Adrenal gland (tissue), 12 donors: Measurements from ENCODE around the gene CHST8. TPM values are rescaled to one million over a fixed set of nuclear protein-coding genes. Genes with fewer than 3 reads are reported as not detected.

ENCODE experiments used
- DNase-seq, 7 donors: peaks; one replicate each; pipeline ENCODE4 v3.0.0-alpha.2; 2019 to 2020
- H3K27ac ChIP-seq, 5 donors: fragments of 200-600 bp; sonication (generic) in 4 of 5; 1 replicate in 3 of 5; 2 replicates in 2 of 5; pipeline versions ENCODE4 v1.5.1 to v1.8.0; 2016 to 2020; ENCODE audit warnings: mild to moderate bottlenecking in 1 of 5
- H3K27me3 ChIP-seq: fragments of 200-600 bp; 2 replicates; pipeline ENCODE4 v1.8.0; 2021
- H3K36me3 ChIP-seq, 2 donors: fragments of 200-600 bp; replicated peaks in 1 of 2; 1 replicate in 1 of 2; 2 replicates in 1 of 2; pipeline versions ENCODE4 v1.5.1 to v1.8.0; 2018 to 2022
- H3K4me1 ChIP-seq, 2 donors: fragments of 200-600 bp; replicated peaks in 1 of 2; 1 replicate in 1 of 2; 2 replicates in 1 of 2; pipeline versions ENCODE4 v1.5.1 to v1.8.0; 2018 to 2021
- H3K4me3 ChIP-seq, 4 donors: fragments of 200-600 bp; sonication (generic) in 3 of 4; one replicate each; pipeline ENCODE4 v1.5.1; 2016 to 2018
- H3K9me3 ChIP-seq, 3 donors: fragments of 200-600 bp; sonication (generic) in 1 of 3; replicated peaks in 1 of 3; 1 replicate in 2 of 3; 2 replicates in 1 of 3; pipeline versions ENCODE4 v1.5.1 to v1.8.0; 2016 to 2021
- CTCF ChIP-seq, 6 experiments: fragments of 450-650 bp in 4 of 6; fragments of 200-600 bp in 2 of 6; sonication (generic) in 1 of 6; IDR thresholded peaks; 1 replicate in 5 of 6; 2 replicates in 1 of 6; pipeline versions ENCODE4 v1.5.1 to v1.8.0; 2016 to 2021; ENCODE audit warnings: antibody characterized with exemption in 6 of 6, mild to moderate bottlenecking in 2 of 6, moderate library complexity in 1 of 6
- POLR2A ChIP-seq, 2 donors: fragments of 450-650 bp; IDR thresholded peaks; one replicate each; pipeline ENCODE4 v1.6.1; 2017; ENCODE audit warnings: antibody characterized with exemption in 2 of 2, mild to moderate bottlenecking in 2 of 2, moderate library complexity in 1 of 2
- WGBS, 4 donors: extraction: QIAGEN DNeasy Blood & Tissue Kit in 2 of 4; methylation state at CpG; one replicate each; pipeline versions ENCODE4 v1.1.5 to v1.1.7; 2013 to 2017; 5-methylcytosine and 5-hydroxymethylcytosine counted together
- intact Hi-C, 2 donors: fragments of 100-400 bp; cut with DNase I; formaldehyde crosslinking; loops; one replicate each; pipeline versions ENCODE4 v1.14.1 to v1.15.0; 2022 to 2023
- polyA plus RNA-seq, 3 donors: library from polyadenylated mRNA; stranded (reverse); fragments of 200-250 nt in 2 of 3; fragments of 350-450 nt in 1 of 3; fragmentation: Illumina TruSeq in 1 of 3; extraction: RNeasy Lipid Tissue Mini Kit (QIAGEN cat#74804) in 1 of 3; gene quantifications; one replicate each; pipeline ENCODE4 v1.2.3, GENCODE V29; 2013 to 2014
- total RNA-seq, 9 donors: library from RNA; depleted of rRNA in 4 of 9; stranded (reverse); fragments of >200 nt in 4 of 9; fragments of 120-200 nt in 1 of 9; fragmentation: NEBNext Ultra II Directional in 1 of 9; extraction: Animal tissue kit (Norgen Biotek cat#: 25700) in 1 of 9; gene quantifications; one replicate each; pipeline versions ENCODE4 v1.1.0 to v1.2.4, GENCODE V29; 2013 to 2023
- donor health status: healthy with polysubstance abuse.
- donor health status: Bipolar disorder and iron deficiency.
- donor health status: DM: yes; HTN: yes; CAD: no.
- donor health status: DM: no; HTN: no; CAD: no.
- donor health status: DM: no; HTN: no; CAD: no.
- donor health status: DM: yes; HTN: yes; CAD: no.

CHST8 gene
- total and polyA plus RNA-seq, 12 donors: 0.06 to 1.9 (median 0.61) TPM; not detected in 4

- TF ChIP-seq POLR2A (IDR thresholded peaks at IDR 0.05) (no peak), CTCF (IDR thresholded peaks at IDR 0.05) (no peak)
- Histone ChIP-seq H3K4me1 (no peaks in the 10 kb centered on the region), H3K36me3 (no peaks in the 10 kb centered on the region), H3K4me3 (no peak overlapping the region), H3K27me3 (no peaks in the 10 kb centered on the region), H3K9me3 (no peaks in the 10 kb centered on the region), H3K27ac (no peak overlapping the region)
- 61 to 69% (median 62%) methylated on average over 12 to 13 of the region's 13 CpGs for whole genome bisulfite sequencing, 4 donors
- peak in 1 of 7 donors; percentile 44 for DNase-seq
- intact Hi-C loops: no loop called here
Measured at GRCh38 chr19:33630880-33631608, 9.3 kb downstream of the CHST8 start.

GRCh38 chr19:33631609-33631973 lies 9.8 kb downstream of the CHST8 start:
- TF ChIP-seq POLR2A (IDR thresholded peaks at IDR 0.05): no peak
- no peak for TF ChIP-seq CTCF (IDR thresholded peaks at IDR 0.05)
- WGBS, 4 donors: 53 to 62% (median 57%) methylated on average over 6 of the region's 6 CpGs
- DNase-seq: peak in 1 of 7 donors; percentile 43
- intact Hi-C loops: no loop called here
- Histone ChIP-seq H3K27ac (no peak overlapping the region), H3K36me3 (no peaks in the 10 kb centered on the region), H3K27me3 (no peaks in the 10 kb centered on the region), H3K4me1 (no peaks in the 10 kb centered on the region), H3K9me3 (no peaks in the 10 kb centered on the region), H3K4me3 (no peak overlapping the region)

GRCh38 chr19:33634361-33635091 lies 12.8 kb downstream of the CHST8 start:
- WGBS, 4 donors: 63 to 69% (median 67%) methylated on average over 13 to 14 of the region's 14 CpGs
- Histone ChIP-seq H3K36me3 (no peaks in the 10 kb centered on the region), H3K9me3 (no peaks in the 10 kb centered on the region), H3K27me3 (no peaks in the 10 kb centered on the region), H3K4me3 (no peak overlapping the region), H3K4me1 (no peaks in the 10 kb centered on the region), H3K27ac (no peak overlapping the region)
- TF ChIP-seq CTCF (IDR thresholded peaks at IDR 0.05) (no peak), POLR2A (IDR thresholded peaks at IDR 0.05) (no peak)
- DNase-seq: no peak
- intact Hi-C loops: no loop called here

GRCh38 chr19:33638167-33639034 lies 16.6 kb downstream of the CHST8 start:
- H3K9me3 ChIP-seq: no peaks in the 10 kb centered on the region
- H3K27me3 ChIP-seq: no peaks in the 10 kb centered on the region
- no peaks in the 10 kb centered on the region for H3K36me3 ChIP-seq
- intact Hi-C loops: no loop called here
- no peak overlapping the region for H3K27ac ChIP-seq
- H3K4me1 ChIP-seq: no peaks in the 10 kb centered on the region
- H3K4me3 ChIP-seq: no peak overlapping the region
- no peak for TF ChIP-seq POLR2A (IDR thresholded peaks at IDR 0.05)
- no peak for TF ChIP-seq CTCF (IDR thresholded peaks at IDR 0.05)
- 15 to 36% (median 19%) methylated on average over 15 of the region's 15 CpGs for WGBS, 4 donors
- no peak for DNase-seq
